NCI-H128 (cell line): Measurements from ENCODE around the gene ABRACL.
A peak's percentile ranks its signal among the peaks of the same experiment; 100 is the strongest.
"Not testable (repeated sequence)": the region's sequence is repeated elsewhere in the genome, so short reads cannot be mapped to it uniquely, and the experiment has no call there.

Experiments used
- DNase-seq: peaks from one replicate; lab custom pipeline; 2025; ENCODE audit not compliant: unreplicated experiment; lab: John Stamatoyannopoulos, UW

The ABRACL gene, protein sequence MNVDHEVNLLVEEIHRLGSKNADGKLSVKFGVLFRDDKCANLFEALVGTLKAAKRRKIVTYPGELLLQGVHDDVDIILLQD

GRCh38 chr6:139028658-139029469 is at the start of gene ABRACL:
ABRACL (plus strand) TSS chr6:139028745; CDS start chr6:139034161, 5,416 bp downstream.
- peak; percentile 26 for DNase-seq

- no peak for DNase-seq
These were observed 49.2 kb upstream of the ABRACL start for GRCh38 chr6:138979365-138979764.

DNA sequence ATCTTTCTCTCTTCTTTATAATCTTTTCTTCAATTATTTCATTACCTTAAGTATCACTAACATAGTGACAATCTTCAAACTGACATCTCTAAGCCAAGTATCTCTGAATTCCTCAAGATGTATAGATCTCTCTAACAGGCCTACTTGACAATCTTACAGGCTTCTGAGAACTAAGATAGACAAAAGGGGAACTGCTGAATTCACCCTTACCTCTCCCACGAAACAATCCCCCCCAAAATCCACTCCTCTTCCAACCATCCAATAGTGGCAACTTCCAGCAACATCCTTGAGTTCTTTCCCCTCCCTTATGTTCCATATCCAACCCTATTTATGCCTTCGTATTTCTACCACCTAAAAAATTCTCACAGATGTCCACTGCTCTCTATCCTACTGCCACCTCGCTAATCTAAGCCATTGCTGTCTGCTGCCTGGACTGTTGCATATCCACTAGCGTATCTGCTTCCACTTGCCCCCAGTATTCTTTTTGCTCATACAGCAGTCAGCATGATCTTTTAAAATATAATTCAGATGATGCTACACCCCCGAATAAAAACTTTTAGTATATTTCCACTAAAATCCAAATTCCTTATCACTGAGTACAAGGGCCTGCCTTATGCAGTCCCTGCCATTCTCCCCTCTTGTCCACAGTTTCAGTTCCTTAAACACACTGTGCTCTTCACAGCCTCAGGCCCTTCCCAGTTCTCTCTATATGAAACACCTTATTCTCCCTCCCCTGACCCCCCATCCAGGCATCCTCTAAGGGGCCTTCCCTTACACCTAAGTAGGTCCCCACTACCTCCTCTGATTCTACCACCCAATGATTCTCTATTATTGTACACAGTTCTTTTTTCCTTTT is 48.5 kb upstream of the ABRACL start:
- DNase-seq = no peak

DNA sequence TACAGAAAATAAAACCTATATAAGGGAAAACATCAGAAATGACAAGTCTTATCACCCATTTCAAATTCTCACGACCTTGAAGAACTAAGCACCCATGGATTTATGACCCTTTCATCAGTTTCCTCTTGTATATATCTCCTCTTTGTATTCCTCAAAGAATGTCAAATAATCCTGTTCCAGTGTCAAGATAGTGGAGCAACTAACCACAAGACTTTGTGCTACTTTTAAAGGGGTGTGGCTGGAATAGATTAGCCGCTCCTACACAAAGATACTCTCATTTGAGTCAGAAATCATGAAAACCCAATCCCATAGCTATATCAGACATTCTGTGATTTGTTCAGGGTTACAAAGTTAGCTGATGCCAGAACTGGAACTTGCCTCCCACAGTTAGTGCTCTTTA is 47.1 kb upstream of the ABRACL start:
- no peak for DNase-seq

- no peak for DNase-seq
These were observed 42.0 kb upstream of the ABRACL start for GRCh38 chr6:138986578-138986977.

GRCh38 chr6:138987080-138987642 is 41.4 kb upstream of the ABRACL start:
- DNase-seq = no peak

DNA sequence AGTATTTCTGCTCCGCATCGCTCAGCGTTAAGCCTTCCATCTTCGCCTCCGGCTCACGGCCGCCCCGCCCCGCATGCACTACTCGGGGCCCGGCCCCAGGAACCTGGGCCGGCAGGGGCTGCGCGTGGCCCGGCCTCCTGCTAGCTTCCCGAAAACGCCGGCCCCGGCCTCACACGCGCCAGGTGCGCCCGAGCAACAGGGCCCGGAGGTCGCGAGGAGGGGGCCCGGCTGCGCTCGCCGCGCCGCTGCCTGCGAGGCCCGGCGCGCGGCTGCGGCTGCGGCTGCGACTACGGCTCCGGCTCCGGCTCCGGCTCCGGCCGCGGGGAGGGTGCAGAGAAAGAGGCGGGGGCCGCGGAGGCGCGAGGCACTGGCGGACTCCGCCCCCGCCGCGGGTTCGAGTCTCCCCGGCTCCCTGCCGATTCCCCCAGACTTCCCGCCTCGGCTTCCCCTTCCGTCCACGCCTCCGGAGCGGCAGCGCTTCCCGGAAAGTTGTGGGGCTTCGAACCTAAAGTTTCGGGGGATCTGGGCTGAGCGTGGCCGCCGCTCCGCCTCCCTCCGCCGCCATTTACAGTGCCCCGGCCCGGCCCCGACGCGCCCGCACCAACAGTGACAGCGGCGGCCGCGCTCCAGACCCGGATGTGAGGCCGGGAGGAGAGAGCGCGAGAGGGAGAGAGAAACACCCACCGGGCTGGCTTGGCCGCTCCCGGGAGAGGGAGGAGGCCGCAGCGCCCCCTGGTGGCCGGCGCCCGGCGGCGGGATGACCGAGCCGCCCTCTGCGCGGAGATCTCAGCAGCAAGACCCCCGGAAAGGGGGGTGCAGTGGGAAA is 40.7 kb upstream of the ABRACL start, which contains the start of gene REPS1:
Gene REPS1, minus strand, starts transcription at position 611 of the 826 bp plus-strand sequence. Its CDS starts 571 bp downstream, at position 40.
- peak; percentile 81 for DNase-seq

DNA sequence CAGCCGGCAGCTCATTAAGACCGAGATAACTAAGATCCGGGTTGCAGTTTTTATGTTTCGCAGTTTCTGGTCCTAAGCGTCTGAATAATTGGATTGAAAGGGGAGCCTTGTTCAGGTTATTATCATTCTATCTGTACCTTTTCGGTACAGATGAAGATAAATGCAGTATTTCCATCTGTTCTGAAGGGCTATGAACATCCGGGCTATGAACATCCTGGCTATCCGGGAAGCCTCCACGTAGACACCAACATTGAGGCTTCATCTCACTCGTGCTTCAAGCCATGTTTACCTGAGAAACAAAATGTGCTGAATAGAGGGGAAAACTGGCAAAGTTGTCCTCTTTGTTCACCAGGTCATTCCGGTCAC is 40.1 kb upstream of the ABRACL start:
- DNase-seq = no peak

DNA sequence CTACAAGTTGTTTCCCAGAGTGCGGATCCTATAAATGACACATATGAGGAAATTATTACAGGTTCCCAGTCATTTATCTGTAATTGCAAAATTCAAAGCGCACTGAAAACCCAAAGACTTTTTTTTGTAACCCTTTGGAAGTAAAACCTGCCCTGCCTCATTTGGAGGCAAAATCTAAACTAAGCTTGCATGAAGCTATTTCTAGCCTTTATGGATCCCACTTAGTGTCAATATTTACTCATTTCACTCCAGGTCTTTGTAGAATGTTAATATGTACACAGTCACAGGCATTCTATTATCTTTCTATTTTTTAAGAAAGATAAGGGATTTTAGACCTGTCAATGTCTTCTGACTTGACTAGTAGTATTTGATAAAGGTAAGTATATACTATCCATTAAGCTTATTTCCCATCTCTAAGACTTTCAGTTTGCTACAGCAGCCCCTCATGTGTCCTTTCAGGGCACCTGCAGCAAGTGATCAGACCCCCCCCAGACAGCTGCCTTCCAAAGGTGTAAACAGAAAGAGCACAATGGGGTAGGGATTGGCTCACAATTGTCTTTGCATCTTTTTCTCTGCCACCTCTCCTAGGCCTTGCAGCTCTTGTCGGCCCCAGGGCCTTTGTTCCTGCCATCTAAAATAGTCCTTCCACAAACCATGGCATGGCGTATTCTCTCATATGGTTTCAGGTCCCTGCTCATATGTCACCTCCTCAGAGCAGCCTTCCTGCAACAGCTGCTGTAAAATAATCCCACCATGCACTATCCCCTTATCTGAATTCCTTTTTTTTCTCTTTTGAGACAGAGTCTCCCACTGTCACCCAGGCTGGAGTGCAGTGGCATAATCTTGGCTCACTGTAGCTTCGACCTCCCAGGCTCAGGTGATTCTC is 39.2 kb upstream of the ABRACL start:
- DNase-seq = no peak

DNA sequence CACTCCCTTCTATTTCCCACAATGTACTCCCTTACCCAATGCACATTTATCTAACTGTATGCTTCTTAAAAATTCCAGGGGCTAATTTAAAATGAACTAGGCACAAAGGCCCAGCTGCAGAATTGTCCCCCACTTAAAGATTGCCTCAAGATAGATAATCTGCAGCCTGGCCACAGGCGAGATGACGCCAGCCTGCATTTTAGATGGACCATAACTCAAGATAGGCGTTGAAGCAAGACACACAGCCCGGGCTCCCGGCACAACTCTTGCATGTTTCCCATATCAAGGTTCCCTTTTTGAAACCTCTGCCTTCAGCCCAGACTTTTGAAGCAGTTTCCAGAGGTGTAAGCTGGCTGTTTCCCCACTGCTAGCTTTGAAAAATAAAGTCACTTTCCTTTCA is 37.3 kb upstream of the ABRACL start:
- no peak for DNase-seq

GRCh38 chr6:138992965-138993364 is 35.6 kb upstream of the ABRACL start:
- not testable (repeated sequence) for DNase-seq

DNA sequence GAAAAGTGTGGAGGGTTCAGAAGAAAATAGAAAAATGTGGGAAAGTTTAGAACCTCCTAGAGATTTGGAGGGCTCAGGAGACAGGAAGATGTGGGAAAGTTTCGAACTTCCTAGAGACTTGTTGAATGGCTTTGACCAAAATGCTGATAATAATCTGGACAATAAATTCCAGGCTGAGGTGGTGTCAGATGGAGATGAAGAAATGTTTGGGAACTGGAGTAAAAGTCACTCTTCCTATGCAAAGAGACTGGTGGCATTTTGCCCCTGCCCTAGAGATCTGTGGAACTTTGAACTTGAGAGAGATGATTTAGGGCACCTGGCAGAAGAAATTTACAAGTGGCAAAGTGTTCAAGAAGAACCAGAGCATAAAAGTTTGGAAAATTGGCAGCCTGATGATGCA is 35.1 kb upstream of the ABRACL start:
- DNase-seq = not testable (repeated sequence)

- DNase-seq = no peak
These were observed 32.0 kb upstream of the ABRACL start for GRCh38 chr6:138996524-138996923.

GRCh38 chr6:138997136-138997535 is 31.4 kb upstream of the ABRACL start:
- DNase-seq = no peak

DNA sequence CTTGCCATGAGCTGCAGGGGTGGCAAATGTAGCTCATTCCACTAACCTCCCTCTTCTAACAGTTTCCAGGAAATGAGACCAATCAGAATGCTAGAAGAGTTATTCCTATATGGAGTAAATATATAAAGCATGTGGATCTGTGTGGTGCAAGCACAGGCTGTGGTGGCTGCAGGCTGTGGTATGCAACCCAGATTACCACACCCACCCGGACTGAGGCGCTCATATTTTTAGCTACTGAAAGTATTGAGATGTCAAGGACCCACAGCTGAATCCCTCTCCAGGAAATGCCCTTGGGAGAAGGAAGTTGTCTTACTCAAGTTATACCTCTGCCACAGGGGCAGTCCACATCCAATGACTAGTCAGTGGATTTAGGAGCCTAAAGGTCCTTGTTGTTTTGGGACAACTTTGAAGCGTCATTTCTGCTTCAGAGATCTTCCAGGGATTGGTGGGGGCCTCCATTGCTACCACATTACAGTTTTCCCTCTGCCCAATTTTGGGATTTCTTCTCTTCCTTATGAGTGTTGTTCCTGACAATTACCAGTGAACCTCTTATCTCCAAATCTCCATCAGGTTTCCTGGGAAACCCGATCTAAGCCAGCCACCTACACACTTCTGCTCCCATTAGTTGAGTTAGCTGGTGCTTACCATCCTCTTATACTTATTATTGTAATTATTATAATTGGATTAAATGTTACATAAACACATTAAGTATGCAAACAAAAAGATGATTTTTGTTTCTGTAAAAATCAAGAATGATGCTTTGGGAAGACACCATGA is 28.4 kb upstream of the ABRACL start:
- DNase-seq = no peak

DNA sequence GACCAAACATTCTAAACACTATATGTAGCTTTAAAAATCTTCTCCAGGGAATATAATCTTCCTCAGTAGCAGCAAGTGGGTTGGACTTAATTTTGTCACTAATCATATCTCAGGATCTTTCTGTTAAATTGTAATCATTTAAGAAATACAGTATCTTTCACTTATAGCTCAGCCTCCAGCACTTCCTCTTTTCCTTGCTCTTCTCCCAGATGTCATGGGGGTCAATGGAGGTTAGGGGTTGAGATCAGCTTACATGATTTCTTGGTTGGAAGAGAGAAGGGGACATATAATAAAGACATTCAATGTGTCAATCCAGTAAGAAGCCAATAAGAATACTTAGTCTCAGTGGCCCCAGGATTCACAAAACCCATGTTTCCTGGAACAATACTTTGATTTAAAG is 24.8 kb upstream of the ABRACL start:
- no peak for DNase-seq

DNA sequence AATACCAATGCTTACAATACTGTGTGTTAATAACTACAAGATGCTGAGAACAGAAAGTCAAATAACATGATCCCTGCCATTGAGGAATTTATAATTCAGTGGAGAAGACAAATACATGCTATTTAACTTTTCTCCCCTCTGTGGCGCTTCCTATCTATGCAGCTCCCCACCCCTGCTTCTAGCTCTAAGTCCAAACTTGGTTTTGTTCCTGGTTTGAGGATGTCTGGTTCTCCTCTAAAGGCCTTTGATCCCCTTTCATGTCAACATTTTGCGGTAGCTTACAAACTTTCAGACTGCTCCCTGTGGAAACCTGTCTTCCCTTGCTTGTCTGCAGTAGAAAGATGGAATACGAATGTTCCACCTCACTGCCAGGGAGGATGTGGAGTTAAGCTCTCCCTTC is 22.1 kb upstream of the ABRACL start:
- DNase-seq = no peak

GRCh38 chr6:139007428-139007827 is 21.1 kb upstream of the ABRACL start:
- no peak for DNase-seq

GRCh38 chr6:139008117-139008516 is 20.4 kb upstream of the ABRACL start:
- no peak for DNase-seq
